Measurements from ENCODE around the gene KRT17.
"Not testable (repeated sequence)": the region's sequence is repeated elsewhere in the genome, so short reads cannot be mapped to it uniquely, and the experiment has no call there.

Gene KRT17

DNA sequence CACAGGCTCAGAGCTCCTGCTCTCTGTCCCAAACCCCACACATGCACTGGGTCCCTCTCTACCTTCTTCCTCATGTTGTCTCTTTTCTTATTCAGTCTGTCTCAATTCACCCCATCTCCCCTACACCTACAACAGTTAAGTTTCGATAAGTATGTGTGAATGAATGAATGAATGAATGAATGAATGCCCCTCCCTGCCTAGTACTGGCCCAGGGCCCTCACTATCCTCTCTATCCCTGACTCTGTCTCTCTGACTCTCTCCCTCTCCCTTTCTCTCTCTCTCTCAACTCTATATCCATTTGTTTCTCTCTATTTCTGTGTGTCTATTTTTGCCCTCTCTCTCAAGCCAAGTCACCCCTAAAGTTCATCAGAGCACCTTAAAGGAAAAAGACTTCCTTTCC, 45.8 kb downstream of the KRT17 start:
- H3K27ac ChIP-seq = no peak overlapping the region
- DNase-seq = no peak
- no peak overlapping the region for H3K4me3 ChIP-seq (ENCODE audit: low read depth, low read length)
- TF ChIP-seq, protein P1, sequence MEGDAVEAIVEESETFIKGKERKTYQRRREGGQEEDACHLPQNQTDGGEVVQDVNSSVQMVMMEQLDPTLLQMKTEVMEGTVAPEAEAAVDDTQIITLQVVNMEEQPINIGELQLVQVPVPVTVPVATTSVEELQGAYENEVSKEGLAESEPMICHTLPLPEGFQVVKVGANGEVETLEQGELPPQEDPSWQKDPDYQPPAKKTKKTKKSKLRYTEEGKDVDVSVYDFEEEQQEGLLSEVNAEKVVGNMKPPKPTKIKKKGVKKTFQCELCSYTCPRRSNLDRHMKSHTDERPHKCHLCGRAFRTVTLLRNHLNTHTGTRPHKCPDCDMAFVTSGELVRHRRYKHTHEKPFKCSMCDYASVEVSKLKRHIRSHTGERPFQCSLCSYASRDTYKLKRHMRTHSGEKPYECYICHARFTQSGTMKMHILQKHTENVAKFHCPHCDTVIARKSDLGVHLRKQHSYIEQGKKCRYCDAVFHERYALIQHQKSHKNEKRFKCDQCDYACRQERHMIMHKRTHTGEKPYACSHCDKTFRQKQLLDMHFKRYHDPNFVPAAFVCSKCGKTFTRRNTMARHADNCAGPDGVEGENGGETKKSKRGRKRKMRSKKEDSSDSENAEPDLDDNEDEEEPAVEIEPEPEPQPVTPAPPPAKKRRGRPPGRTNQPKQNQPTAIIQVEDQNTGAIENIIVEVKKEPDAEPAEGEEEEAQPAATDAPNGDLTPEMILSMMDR (IDR thresholded peaks at IDR 0.05; ENCODE audit: low read depth, low read length) = no peak
- no peaks in the 10 kb centered on the region for H3K27me3 ChIP-seq (ENCODE audit: insufficient read depth, low read depth, severe bottlenecking)
- peaks cover 3% of the 10 kb centered on the region for H3K9me3 ChIP-seq (ENCODE audit: severe bottlenecking)
- no peaks in the 10 kb centered on the region for H3K36me3 ChIP-seq

DNA sequence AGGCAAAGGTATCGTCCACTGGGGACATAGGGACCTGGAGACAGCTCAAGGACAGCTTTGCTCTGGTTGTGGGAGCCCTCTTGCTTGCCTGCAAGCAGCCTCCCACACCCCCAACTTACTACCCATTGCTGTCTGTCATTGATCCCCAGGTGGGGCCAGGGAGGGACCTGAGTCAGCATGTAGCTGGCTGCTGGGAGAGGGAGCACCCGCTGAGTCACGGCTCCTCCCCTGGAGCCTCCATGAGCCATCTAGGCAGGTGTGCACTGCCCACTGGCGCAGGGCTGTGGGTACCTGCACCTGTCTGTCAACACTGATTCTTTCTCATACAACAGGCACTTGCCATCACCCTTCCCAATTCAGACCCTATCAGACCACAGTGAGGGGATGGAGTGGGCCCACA, 47.6 kb downstream of the KRT17 start:
- H3K27ac ChIP-seq; DNase-seq; H3K9me3 ChIP-seq (ENCODE audit: severe bottlenecking); H3K4me3 ChIP-seq (ENCODE audit: low read depth, low read length); H3K36me3 ChIP-seq; H3K27me3 ChIP-seq (ENCODE audit: insufficient read depth, low read depth, severe bottlenecking): not testable (repeated sequence)

DNA sequence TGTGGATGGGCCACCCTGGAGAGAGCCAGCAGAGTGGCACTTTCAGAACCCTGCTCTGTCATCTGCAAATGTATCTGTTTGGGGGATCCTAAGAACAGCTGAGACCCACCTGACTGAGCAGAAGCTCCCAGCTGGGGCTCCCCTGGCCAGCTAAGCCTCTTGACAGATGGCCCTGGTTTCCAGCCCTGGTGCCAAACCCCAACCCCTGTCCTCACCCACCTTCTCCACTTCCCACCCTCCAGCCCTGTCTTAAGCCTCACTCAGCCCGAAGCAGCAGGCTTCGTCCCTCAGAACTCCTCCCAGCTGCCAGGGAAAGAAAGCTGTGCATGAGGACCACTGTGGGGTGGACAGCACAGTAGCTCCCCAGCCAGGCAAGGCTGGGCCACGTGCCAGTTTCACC, 49.0 kb downstream of the KRT17 start:
- no peak overlapping the region for H3K4me3 ChIP-seq (ENCODE audit: low read depth, low read length)
- H3K27ac ChIP-seq = peak overlapping the region; percentile 36
- H3K36me3 ChIP-seq = no peaks in the 10 kb centered on the region
- H3K9me3 ChIP-seq (ENCODE audit: severe bottlenecking) = peaks cover 2% of the 10 kb centered on the region
- TF ChIP-seq, protein P1 (IDR thresholded peaks at IDR 0.05; ENCODE audit: low read depth, low read length) = no peak
- H3K27me3 ChIP-seq (ENCODE audit: insufficient read depth, low read depth, severe bottlenecking) = no peaks in the 10 kb centered on the region
- DNase-seq = peak; percentile 95

DNA sequence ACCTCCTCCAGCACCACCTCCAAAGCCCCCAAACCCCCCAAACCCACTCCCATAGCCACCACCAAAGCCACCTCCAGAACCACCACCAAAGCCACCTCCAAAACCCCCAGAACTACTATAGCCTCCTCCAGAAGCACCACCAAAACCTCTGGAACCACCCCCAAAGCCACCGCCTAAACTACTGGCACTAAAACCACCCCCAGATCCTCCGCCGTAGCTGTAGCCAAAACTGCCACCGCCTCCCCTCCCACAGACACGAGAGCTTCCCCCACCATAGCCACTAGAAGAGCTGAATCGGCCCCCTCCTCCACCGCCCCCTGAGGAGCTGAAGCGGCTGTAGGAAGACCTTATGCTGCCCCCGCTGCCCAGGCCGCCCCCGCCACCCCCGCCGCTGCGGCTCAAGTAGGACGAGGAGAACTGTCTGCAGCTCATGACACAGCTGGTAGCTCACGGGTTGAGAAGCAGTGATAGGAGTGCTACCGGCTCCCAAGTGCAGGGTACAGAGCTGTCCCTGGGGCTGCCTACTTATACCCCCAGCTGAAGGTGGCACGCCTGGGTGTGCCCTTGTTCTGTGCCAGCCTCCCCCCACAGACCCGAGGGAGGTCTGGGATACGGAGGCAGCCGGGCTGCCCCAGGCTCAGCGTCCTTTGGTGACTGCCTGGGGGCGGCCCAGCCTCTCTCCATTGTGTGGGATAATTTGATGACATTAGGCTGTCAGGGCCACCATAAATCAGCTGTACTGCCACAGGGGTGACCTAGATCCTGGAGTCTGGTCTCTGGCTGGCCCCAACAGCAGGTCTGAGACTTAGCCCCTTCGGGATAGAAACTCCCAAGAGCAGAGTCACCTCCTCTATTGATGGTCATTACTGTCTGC, 52.6 kb downstream of the KRT17 start, which contains the start of gene KRT9:
Gene KRT9 (minus strand): TSS at position 499 of the 874 bp plus-strand sequence. CDS start 67 bp downstream, at position 432.
- Histone ChIP-seq H3K4me3 (ENCODE audit: low read depth, low read length) (peak within 1 kb of the TSS; percentile 30), H3K36me3 (no peaks in the 10 kb centered on the region), H3K27ac (peak within 1 kb of the TSS; percentile 61), H3K27me3 (ENCODE audit: insufficient read depth, low read depth, severe bottlenecking) (no peaks in the 10 kb centered on the region), H3K9me3 (ENCODE audit: severe bottlenecking) (no peaks in the 10 kb centered on the region)
- TF ChIP-seq, protein P1 (IDR thresholded peaks at IDR 0.05; ENCODE audit: low read depth, low read length) = no peak
- DNase-seq = peak; percentile 90

All from WERI-Rb-1 (cell line).